Stimulated activated CD8-positive, alpha-beta memory T cell treated with anti-CD3 and anti-CD28 coated beads, Interleukin-7, amount 100 ng/mL, for 1 hour (primary cell): ENCODE data around the gene P2RY8.
"Not testable (repeated sequence)": the region's sequence is repeated elsewhere in the genome, so short reads cannot be mapped to it uniquely, and the experiment has no call there.

Experiments used
- DNase-seq, 2 donors: peaks; one replicate each; pipeline ENCODE4 v3.0.0-alpha.2; 2020; ENCODE audit warnings: low read depth in 2 of 2

Gene P2RY8

DNA sequence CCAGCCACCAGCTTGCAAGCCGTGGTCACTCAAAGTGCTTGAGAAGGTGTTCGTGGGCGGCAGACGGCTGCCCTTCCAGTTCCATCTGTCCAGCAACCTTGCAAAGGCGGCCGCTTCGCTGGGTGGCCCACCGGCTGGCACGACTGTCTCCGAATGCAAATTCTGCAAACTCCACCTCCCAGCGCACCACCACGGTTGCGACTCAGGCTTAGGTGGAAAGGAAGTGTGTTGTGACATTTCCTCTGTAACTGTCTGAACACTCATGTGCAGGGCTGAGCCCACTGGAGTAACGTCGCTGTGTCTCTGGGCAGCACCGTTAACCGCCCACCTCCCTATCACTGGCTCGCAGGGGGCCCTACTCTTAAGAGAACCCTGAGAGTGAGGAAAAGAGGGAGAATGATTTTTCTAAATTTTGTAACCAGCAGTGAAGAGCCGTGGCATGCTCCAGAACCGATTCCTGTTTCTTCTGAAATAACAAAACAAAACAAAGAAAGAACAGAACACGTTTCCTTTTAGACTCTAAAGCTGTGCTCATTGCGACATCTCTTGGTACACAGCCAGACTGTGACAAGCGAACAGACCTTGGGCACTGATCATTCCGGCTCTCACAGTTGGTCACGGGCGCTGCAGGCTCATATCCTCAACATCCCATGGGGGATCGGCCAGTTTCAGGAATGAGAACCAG lies at the start of gene P2RY8:
Gene P2RY8 (minus strand): TSS at position 155 of the 685 bp plus-strand sequence. CDS start 70,627 bp downstream, outside the sequence.
- peak; percentile 54 to 63 for DNase-seq

DNA sequence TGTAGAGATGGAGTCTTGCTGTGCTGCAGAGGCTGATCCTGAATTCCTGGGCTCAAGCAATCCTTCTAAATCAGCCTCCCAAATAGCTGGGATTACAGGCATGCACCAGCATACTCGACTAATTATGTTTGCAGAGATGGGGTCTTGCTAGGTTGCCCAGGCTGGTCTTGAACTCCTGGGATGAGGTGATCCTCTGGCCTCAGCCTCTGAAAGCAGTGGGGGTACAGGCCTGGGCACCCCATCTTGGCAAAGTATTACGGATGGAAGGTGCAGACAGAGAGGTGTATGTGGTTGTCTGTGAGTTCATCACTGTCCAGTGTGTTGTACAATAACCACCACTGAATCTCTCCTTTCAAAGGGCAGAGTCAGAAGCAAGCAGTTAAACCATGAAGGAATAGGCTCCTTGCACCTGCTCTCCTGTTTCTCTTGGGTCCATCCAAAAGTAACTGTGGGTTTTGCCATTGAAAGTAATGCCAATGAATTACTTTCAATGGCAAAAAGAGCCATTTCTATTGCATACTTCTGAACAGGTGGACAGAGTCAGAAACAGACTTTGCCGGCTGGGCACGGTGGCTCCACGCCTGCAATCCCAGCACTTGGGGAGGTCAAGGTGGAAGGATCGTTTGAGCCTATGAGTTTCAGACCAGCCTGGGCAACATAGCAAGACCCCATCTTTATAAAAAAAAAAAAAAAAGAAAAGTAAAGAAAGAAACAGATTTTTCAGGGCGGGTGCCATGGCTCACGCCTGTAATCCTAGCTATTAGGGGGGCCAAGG lies 47.4 kb upstream of the P2RY8 start:
- no peak for DNase-seq

GRCh38 chrX:1582686-1583437 lies 45.9 kb upstream of the P2RY8 start:
- no peak for DNase-seq

DNA sequence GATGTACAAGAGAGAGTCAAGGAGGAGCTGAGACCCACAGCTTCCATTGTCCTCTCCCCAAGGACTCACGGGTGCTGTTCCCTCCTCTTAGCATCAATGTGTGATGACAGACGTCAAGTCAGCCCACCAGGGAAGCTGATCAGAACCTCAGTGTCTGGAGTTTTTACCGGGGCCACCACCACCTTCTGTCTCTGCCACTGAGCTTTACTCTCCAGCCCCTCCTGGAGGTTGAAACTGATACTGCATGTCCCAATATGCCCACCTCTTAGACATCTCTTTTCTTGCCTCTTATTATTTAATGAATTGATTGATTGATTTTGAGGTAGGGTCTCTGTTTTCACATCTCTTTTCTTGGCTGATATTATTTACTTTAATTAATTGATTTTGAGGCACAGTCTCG lies 44.1 kb upstream of the P2RY8 start:
- DNase-seq = peak in 1 of 2 donors; percentile 55

DNA sequence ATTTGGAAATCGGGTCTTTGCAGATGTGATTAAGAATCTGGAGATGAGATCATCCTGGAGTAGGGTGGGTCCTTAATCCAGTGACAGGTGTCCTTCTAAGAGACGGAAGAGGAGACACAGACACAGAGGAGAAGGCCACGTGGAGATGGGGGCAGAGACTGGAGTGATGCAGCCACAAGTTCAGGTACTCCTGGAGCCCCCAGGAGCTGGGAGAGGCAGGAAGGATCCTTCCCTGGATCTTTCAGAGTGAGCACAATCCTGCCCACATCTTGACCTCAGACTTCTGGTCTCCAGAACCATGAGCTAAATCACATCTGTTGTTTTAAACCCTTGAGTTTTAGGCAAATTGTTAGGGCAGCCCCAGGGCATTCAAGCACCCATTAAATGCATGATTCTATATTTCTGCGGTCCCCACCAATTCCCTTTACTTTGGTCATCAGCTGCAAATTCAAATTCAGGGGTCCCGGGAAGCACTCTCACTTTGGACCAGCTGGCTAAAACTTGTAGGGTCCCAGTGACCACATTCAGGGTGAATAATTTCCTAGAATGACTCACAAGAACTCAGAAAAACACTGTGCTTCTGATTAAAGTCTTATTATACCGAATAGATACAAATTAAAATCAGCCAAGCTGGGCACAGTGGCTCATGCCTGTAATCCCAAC lies 41.7 kb upstream of the P2RY8 start:
- DNase-seq = no peak

DNA sequence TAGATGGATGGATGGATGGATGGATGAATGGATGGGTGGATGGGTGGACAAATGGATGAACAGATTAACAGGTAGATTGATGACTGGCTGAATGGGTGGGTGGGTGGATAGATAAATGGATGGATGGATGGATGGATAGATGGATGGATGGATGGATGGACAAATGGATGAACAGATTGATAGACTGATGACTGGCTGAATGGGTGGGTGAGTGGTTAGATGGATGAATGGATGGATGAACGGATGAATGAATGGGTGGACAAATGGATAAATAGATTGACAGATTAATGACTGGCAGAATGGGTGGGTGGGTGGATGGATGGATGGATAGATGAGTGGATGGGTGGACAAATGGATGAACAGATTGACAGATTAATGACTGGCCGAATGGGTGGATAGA lies 40.9 kb upstream of the P2RY8 start:
- DNase-seq = no peak

- no peak for DNase-seq
Measured at GRCh38 chrX:1576201-1576992, 39.4 kb upstream of the P2RY8 start.

DNA sequence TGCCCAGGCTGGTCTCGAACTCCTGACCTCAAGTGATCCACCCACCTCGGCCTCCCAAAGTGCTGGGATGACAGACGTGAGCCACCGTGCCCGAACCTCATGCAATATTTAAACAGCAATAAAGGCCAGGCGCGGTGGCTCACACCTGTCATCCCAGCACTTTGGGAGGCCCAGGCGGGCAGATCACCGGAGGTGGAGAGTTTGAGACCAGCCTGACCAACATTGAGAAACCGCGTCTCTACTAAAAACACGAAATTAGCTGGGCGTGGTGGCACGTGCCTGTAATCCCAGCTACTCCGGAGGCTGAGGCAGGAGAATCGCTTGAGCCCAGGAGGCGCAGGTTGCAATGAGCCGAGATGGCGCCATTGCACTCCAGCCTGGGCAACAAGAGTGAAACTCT lies 37.2 kb upstream of the P2RY8 start:
- DNase-seq = not testable (repeated sequence)

DNA sequence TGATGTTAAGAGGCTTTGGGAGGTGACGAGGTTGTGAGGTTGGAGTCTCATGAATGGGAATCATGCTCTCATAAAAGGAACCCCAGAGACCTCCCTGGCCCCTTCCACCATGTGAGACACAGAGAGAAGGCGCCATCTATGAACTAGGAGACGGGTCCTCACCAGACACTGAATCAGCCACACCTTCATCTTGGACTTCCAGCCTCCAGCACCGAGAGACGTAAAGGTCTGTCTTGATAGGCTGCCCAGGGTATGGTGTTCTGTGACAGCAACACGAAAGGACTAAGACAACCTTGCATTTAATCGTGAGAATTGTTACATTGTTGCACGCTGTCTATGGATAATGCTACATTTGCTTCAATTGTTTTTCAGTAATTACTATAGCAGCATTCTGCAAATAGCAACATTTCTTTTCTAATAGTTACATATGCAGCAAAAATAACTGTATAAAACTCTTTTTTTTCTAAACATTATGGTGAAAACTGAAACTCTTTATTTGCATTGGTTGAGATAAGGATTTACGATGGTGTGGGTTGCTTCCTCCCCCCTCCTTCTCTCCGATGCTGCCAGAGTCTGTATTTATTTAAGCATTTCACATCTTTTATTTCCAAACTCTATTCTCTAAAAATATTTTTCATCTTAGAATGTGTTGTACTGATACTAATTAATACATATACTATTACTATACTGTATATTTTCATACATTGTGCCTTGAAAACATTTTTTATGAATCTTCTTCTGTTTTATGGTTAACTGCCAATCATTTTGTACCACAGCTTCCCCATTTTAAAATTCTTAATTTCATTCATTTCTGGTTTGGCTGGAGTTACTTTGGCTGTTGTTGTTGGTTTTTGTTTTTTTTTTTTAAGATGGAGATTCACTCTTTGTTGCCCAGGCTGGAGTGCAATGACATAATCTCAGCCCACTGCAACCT lies 28.0 kb upstream of the P2RY8 start:
- DNase-seq = no peak

GRCh38 chrX:1564077-1564476 lies 27.1 kb upstream of the P2RY8 start:
- not testable (repeated sequence) for DNase-seq

GRCh38 chrX:1561164-1561563 lies 24.2 kb upstream of the P2RY8 start:
- no peak for DNase-seq

DNA sequence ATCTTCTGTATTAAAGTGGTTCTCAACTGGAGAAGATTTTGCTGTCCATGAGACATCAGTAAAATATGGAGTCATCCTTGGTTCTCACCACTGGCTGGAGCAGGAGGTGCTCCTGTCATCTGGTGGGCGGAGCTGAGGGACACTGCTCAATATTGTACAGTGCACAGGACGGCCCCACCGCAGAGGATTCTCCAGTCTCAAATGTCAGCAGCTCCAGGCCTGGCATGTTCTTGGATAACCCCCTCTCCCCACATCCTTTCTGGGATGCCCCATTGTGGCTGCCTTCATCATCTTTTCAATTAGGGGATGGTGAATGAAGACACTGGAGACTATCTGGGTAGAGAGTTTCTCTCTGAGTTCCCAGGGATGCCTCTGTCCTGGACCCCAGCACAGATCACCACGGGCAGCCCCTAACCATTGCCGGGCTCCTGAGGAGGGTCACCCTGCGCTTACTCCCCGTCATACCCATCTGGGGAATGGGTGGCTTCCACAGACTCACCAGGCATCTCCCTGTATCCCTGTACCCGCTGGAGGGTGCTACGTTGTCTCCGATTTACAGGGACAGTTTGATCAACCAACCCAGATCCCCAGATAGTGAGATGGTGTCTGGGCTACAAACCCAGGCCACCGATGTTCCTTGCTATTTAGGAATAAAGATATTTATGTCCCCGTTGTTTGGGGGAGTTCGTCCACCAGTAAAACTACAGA lies 21.9 kb upstream of the P2RY8 start:
- DNase-seq = no peak

DNA sequence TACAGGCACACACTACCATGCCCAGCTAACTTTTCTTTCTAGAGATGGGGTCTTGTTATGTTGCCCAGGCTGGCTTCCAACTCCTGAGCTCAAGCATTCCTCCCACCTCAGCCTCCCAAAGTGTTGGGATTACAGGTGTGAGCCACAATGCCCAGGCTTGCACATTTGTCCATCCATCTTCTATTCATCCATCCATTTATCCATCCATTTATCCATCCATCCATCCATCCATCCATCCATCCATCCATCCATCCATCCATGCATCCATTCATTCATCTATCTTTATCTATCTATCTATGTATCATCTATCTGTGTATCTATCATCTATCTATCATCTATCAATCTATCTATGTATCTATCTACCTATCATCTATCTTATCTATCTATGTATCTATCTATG lies 20.5 kb upstream of the P2RY8 start:
- not testable (repeated sequence) for DNase-seq

GRCh38 chrX:1555370-1555769 lies 18.4 kb upstream of the P2RY8 start:
- no peak for DNase-seq

DNA sequence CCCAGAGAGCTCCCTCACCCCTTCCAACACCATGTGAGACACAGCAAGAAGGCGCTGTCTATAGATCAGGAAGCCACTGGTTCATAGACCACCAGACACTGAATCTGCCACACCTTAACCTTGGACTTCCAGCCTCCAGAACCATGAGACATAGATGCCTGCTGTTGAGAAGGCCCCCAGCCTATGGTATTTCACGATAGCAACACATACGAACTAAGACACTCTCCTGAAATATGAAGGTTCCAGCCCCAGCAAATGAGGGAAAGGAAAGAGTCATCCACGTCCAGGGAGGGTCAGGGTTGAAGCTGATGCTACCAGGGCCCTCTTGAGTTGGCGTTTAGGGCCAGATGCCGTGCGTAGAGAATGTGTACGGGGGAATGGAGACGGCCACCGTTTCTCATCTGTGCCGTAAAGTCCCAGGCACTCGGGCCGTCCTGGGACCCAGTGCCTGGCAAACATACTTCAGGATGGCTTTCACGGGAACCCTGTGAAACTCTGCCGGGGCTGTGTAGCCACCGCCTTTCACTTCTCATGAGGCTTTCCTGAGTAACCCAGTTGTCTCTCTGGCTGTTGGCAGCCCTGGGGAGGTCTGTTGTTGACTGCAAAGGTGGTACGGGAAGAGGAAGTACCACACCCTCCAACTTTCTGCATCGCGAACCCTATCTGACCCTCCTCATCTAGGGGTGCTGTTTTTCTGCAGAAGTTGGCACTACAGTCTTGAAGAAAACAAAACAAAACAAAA lies 17.7 kb upstream of the P2RY8 start:
- DNase-seq = peak in 1 of 2 donors; percentile 23

- DNase-seq = no peak
Measured at GRCh38 chrX:1551959-1552546, 15.1 kb upstream of the P2RY8 start.

DNA sequence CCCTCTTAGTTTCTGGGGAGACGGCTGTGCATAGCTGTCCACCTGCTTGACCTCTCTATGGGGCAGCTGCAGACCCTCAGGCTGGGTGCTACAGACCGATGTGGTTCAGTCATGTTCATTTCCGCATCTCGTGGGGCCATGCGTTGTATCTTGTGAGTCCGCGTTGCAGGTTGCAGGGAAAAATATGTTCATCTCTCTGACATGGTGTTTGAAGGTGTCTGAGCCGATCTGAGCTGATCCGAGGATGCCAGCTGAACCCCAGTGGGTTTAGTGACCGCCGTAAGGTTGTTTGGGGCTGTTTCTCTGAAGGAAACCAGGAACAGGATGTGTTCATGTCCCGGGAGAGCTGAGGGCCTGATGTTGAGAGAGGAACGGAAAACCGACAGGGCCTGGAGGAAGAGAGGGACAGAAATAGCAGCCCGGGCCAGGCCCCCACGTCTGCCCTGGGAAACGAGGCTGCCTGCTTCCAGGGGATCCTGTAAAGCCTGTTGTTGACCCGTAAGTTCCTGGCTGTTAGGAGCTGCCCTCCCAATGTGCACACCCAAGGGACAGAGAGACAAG lies 9.8 kb upstream of the P2RY8 start:
- no peak for DNase-seq
